Prostate gland (tissue), 2 donors: ENCODE data around the gene UFD1.

ENCODE experiments used
- CTCF ChIP-seq, 4 experiments: fragments of 200-600 bp in 2 of 4; fragments of 450-650 bp in 2 of 4; sonication (generic) in 2 of 4; IDR thresholded peaks; 1 replicate in 3 of 4; 2 replicates in 1 of 4; pipeline ENCODE4 v1.5.1; 2016 to 2019; ENCODE audit warnings: antibody characterized with exemption in 4 of 4, mild to moderate bottlenecking in 2 of 4, moderate library complexity in 2 of 4
- POLR2A ChIP-seq: fragments of 450-650 bp; IDR thresholded peaks from one replicate; pipeline ENCODE4 v1.6.1; 2016; ENCODE audit warnings: antibody characterized with exemption, mild to moderate bottlenecking
- POLR2AphosphoS5 ChIP-seq: sonication (generic); formaldehyde crosslinking; IDR thresholded peaks from one replicate; pipeline ENCODE4 v1.6.1; 2017; ENCODE audit warnings: antibody characterized with exemption

GRCh38 chr22:19419464-19420178 lies 59.4 kb downstream of the UFD1 start:
- no peak for TF ChIP-seq CTCF (IDR thresholded peaks at IDR 0.05)
- TF ChIP-seq POLR2AphosphoS5, result no peak
- TF ChIP-seq POLR2A, result no peak
